Hepatocyte (in vitro differentiated cells): ENCODE data around the gene ACAN. TPM values are rescaled to one million over a fixed set of nuclear protein-coding genes. Genes with fewer than 3 reads are reported as not detected.

Source experiments
- DNase-seq: peaks from one replicate; pipeline ENCODE4 v3.0.0-alpha.2; 2016; ENCODE audit warnings: low spot score
- H2AFZ ChIP-seq: fragments of 200-600 bp; sonication (generic); 2 replicates; pipeline ENCODE4 v1.6.0; 2016; ENCODE audit warnings: antibody characterized with exemption, mild to moderate bottlenecking
- H3K27ac ChIP-seq: fragments of 200-600 bp; sonication (generic); 2 replicates; pipeline ENCODE4 v1.5.1; 2016; ENCODE audit warnings: mild to moderate bottlenecking
- H3K27me3 ChIP-seq: fragments of 200-600 bp; sonication (generic); 2 replicates; pipeline ENCODE4 v1.6.1; 2016
- H3K36me3 ChIP-seq: fragments of 200-600 bp; sonication (generic); replicated peaks from 2 replicates; pipeline ENCODE4 v1.5.1; 2016; ENCODE audit warnings: low read depth; ENCODE audit not compliant: insufficient read depth
- H3K4me1 ChIP-seq: fragments of 200-600 bp; sonication (generic); 2 replicates; pipeline ENCODE4 v1.5.1; 2016; ENCODE audit warnings: mild to moderate bottlenecking, moderate library complexity; ENCODE audit not compliant: insufficient read depth
- H3K4me2 ChIP-seq: fragments of 200-600 bp; sonication (generic); 2 replicates; pipeline ENCODE4 v1.6.0; 2016
- H3K4me3 ChIP-seq: fragments of 200-600 bp; sonication (generic); 2 replicates; pipeline ENCODE4 v1.5.1; 2016; ENCODE audit warnings: mild to moderate bottlenecking
- H3K79me2 ChIP-seq: fragments of 200-600 bp; sonication (generic); 2 replicates; pipeline ENCODE4 v1.6.0; 2017; ENCODE audit warnings: mild to moderate bottlenecking
- H3K9me2 ChIP-seq: fragments of 200-600 bp; sonication (generic); replicated peaks from 2 replicates; pipeline ENCODE4 v1.6.0; 2017; ENCODE audit warnings: mild to moderate bottlenecking; ENCODE audit not compliant: insufficient read depth
- H3K9me3 ChIP-seq: fragments of 200-600 bp; sonication (generic); 2 replicates; pipeline ENCODE4 v1.5.1; 2016; ENCODE audit warnings: low read depth, mild to moderate bottlenecking
- H4K20me1 ChIP-seq: fragments of 200-600 bp; sonication (generic); 2 replicates; pipeline ENCODE4 v1.6.0; 2016; ENCODE audit warnings: mild to moderate bottlenecking; ENCODE audit not compliant: insufficient read depth, poor library complexity, severe bottlenecking
- EZH2 ChIP-seq: fragments of 200-600 bp; sonication (generic); IDR thresholded peaks from 2 replicates; pipeline ENCODE4 v1.6.1; 2016; ENCODE audit warnings: antibody characterized with exemption, mild to moderate bottlenecking, borderline replicate concordance
- EZH2phosphoT487 ChIP-seq: fragments of 200-600 bp; sonication (generic); IDR thresholded peaks from one replicate; pipeline ENCODE4 v1.6.1; 2018; ENCODE audit warnings: antibody characterized with exemption, mild to moderate bottlenecking, low read depth, moderate library complexity; ENCODE audit not compliant: unreplicated experiment, severe bottlenecking
- WGBS: methylation state at CpG from one replicate; pipeline ENCODE4 v1.1.6; 2016; ENCODE audit warnings: low lambda C conversion rate; ENCODE audit errors: missing lambda C conversion rate; 5-methylcytosine and 5-hydroxymethylcytosine counted together
- polyA plus RNA-seq: library from polyadenylated mRNA; unstranded; fragments of >200 nt; fragmentation: Nextera tagmentation; extraction: Ambion mirVana; gene quantifications from 2 replicates; pipeline ENCODE4 v1.2.1, GENCODE V29; 2016
- total RNA-seq: library from RNA; depleted of rRNA; stranded (reverse); fragments of >200 nt; gene quantifications from 2 replicates; pipeline ENCODE4 v1.2.3, GENCODE V29; 2014
- TF ChIP-seq, protein P1 (sequence below): fragments of 200-600 bp; sonication (generic); IDR thresholded peaks from 2 replicates; pipeline ENCODE4 v1.5.1; 2016; ENCODE audit warnings: antibody characterized with exemption, mild to moderate bottlenecking; ENCODE audit not compliant: poor library complexity

ACAN gene
- total and polyA plus RNA-seq, 2 experiments from 2014 or later: 0.20 to 0.34 TPM

GRCh38 chr15:88872706-88873105, 69.5 kb downstream of the ACAN start:
- DNase-seq: no peak
- Histone ChIP-seq H3K27me3 (no peaks in the 10 kb centered on the region), H3K27ac (no peak overlapping the region), H3K4me3 (no peak overlapping the region), H3K36me3 (no peaks in the 10 kb centered on the region), H3K79me2 (no peaks in the 10 kb centered on the region), H2AFZ (no peak overlapping the region), H3K9me3 (no peaks in the 10 kb centered on the region), H3K9me2 (no peaks in the 10 kb centered on the region), H3K4me2 (no peak overlapping the region), H4K20me1 (no peaks in the 10 kb centered on the region), H3K4me1 (no peaks in the 10 kb centered on the region)
- TF ChIP-seq, protein P1, sequence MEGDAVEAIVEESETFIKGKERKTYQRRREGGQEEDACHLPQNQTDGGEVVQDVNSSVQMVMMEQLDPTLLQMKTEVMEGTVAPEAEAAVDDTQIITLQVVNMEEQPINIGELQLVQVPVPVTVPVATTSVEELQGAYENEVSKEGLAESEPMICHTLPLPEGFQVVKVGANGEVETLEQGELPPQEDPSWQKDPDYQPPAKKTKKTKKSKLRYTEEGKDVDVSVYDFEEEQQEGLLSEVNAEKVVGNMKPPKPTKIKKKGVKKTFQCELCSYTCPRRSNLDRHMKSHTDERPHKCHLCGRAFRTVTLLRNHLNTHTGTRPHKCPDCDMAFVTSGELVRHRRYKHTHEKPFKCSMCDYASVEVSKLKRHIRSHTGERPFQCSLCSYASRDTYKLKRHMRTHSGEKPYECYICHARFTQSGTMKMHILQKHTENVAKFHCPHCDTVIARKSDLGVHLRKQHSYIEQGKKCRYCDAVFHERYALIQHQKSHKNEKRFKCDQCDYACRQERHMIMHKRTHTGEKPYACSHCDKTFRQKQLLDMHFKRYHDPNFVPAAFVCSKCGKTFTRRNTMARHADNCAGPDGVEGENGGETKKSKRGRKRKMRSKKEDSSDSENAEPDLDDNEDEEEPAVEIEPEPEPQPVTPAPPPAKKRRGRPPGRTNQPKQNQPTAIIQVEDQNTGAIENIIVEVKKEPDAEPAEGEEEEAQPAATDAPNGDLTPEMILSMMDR: no peak
- TF ChIP-seq EZH2phosphoT487 (no peak), EZH2 (no peak)
- WGBS: 72% methylated on average over 9 of the region's 9 CpGs

DNA sequence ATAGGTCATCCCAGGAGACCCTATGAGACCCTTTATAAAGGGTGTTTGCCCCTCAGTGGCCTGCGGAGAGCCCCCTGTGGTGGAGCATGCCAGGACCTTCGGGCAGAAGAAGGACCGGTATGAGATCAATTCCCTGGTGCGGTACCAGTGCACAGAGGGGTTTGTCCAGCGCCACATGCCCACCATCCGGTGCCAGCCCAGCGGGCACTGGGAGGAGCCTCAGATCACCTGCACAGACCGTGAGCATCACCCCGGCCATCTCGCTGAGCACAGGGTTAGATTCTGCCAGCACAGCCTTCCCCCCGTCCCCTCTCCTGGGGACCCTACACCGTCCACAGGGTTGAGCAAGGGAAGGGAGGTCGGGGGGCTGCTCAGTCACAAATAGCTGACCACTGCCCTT, 70.5 kb downstream of the ACAN start:
- TF ChIP-seq EZH2 (no peak), EZH2phosphoT487 (no peak)
- TF ChIP-seq, protein P1: no peak
- no peaks in the 10 kb centered on the region for H3K9me3 ChIP-seq
- no peaks in the 10 kb centered on the region for H3K4me1 ChIP-seq
- no peak for DNase-seq
- 96% methylated on average over 13 of the region's 13 CpGs for WGBS
- no peaks in the 10 kb centered on the region for H3K9me2 ChIP-seq
- no peak overlapping the region for H3K27ac ChIP-seq
- H3K27me3 ChIP-seq: no peaks in the 10 kb centered on the region
- no peaks in the 10 kb centered on the region for H3K36me3 ChIP-seq
- no peak overlapping the region for H3K4me3 ChIP-seq
- no peak overlapping the region for H3K4me2 ChIP-seq
- H4K20me1 ChIP-seq: no peaks in the 10 kb centered on the region
- H2AFZ ChIP-seq: no peak overlapping the region
- no peaks in the 10 kb centered on the region for H3K79me2 ChIP-seq

DNA sequence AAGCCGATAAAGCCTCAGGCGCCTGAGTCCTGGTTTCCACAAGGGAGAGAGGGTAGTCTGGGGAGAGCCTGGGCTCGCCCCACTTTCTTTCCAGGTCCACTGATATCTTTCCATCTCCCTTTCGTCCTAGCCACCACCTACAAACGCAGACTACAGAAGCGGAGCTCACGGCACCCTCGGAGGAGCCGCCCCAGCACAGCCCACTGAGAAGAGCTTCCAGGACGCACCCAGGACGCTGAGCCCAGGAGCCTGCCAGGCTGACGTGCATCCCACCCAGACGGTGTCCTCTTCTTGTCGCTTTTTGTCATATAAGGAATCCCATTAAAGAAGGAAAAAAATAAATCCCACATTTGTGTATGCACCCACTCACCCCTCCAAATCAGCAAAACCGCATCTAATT, 71.0 kb downstream of the ACAN start:
- Histone ChIP-seq H3K4me3 (no peak overlapping the region), H3K36me3 (no peaks in the 10 kb centered on the region), H3K27me3 (no peaks in the 10 kb centered on the region), H3K4me2 (no peak overlapping the region), H3K27ac (no peak overlapping the region), H3K79me2 (no peaks in the 10 kb centered on the region), H2AFZ (no peak overlapping the region), H3K9me3 (no peaks in the 10 kb centered on the region), H4K20me1 (no peaks in the 10 kb centered on the region), H3K4me1 (no peaks in the 10 kb centered on the region), H3K9me2 (no peaks in the 10 kb centered on the region)
- 93% methylated on average over 15 of the region's 15 CpGs for WGBS
- no peak for DNase-seq
- TF ChIP-seq EZH2phosphoT487: no peak

DNA sequence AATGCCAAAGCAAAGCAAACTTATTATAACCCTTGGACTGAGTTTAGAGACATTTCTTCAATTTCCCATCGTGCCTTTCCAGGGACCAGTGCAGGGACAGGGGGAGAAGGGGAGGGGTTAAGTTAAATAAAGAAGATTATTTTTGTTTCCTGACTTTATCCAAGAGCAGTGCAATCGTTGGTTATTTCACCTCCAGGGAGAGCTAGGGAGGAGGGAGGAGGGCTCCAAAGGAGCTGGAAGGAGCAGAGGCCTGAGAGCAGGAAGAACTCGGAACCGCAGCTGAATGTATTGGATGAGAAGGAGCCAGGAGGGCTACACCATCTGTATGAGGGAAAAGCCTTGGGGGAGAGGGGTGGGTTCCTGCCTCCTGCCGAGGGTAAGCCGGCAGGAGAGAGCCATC, 71.4 kb downstream of the ACAN start:
- no peak overlapping the region for H2AFZ ChIP-seq
- H3K36me3 ChIP-seq: no peaks in the 10 kb centered on the region
- no peaks in the 10 kb centered on the region for H3K4me1 ChIP-seq
- no peaks in the 10 kb centered on the region for H3K9me3 ChIP-seq
- no peaks in the 10 kb centered on the region for H3K79me2 ChIP-seq
- WGBS: 64% methylated on average over 6 of the region's 6 CpGs
- no peak overlapping the region for H3K4me3 ChIP-seq
- H3K9me2 ChIP-seq: no peaks in the 10 kb centered on the region
- H4K20me1 ChIP-seq: no peaks in the 10 kb centered on the region
- DNase-seq: no peak
- no peak overlapping the region for H3K27ac ChIP-seq
- no peak overlapping the region for H3K4me2 ChIP-seq
- H3K27me3 ChIP-seq: no peaks in the 10 kb centered on the region
- TF ChIP-seq, protein P1: no peak
- no peak for TF ChIP-seq EZH2
- no peak for TF ChIP-seq EZH2phosphoT487
